GM12878 (cell line): ENCODE data around the gene IRF6. TPM values are rescaled to one million over a fixed set of nuclear protein-coding genes. Genes with fewer than 3 reads are reported as not detected.
A peak's percentile ranks its signal among the peaks of the same experiment; 100 is the strongest.

Experiments
- ATAC-seq: fragments of 200-7000 bp; cut with Tn5 transposase; 3 replicates; pipeline ENCODE4 v1.9.1; 2020; ENCODE audit warnings: mild to moderate bottlenecking, moderate library complexity
- BruUV-seq: library from RNA; stranded (reverse); fragments of 400-500 nt; replicated peaks from 2 replicates; lab custom pipeline; 2021; lab: Mats Ljungman, UMichigan
- CTCF ChIA-PET: fragments of 300-600 bp; sonication (Branson Sonifier 250); formaldehyde crosslinking; extraction: SDS; loops from one replicate; lab custom pipeline; 2021; ENCODE audit warnings: inconsistent platforms; lab: Yijun Ruan, JAX
- POLR2A ChIA-PET: fragments of 350-600 bp; formaldehyde crosslinking; extraction: SDS; loops from one replicate; lab custom pipeline; 2021; ENCODE audit warnings: inconsistent platforms; lab: Charles Lee
- RAD21 ChIA-PET: fragments of 300-600 bp; sonication (Branson Sonifier 250); formaldehyde crosslinking; loops from one replicate; lab custom pipeline; 2023; ENCODE audit warnings: antibody characterized with exemption; ENCODE audit not compliant: unreplicated experiment; lab: Charles Lee
- SMC1A ChIA-PET: fragments of 300-600 bp; sonication (Branson Sonifier 250); formaldehyde crosslinking; loops from one replicate; lab custom pipeline; 2023; ENCODE audit not compliant: unreplicated experiment, uncharacterized antibody; lab: Charles Lee
- DNase-seq: peaks from one replicate; pipeline ENCODE4 v3.0.0-alpha.2; 2011; ENCODE audit warnings: low read depth, low spot score
- FAIRE-seq: peaks from 3 replicates; lab custom pipeline; 2011; peaks lifted over from hg19 to GRCh38; lab: Jason Lieb, UNC
- H2AFZ ChIP-seq: 2 replicates; pipeline ENCODE4 v1.6.0; 2011; ENCODE audit warnings: low read depth, low read length, control low read depth; ENCODE audit not compliant: control insufficient read depth
- H3K27ac ChIP-seq: 2 replicates; pipeline ENCODE4 v1.5.1; 2011; ENCODE audit warnings: control low read depth; ENCODE audit not compliant: control insufficient read depth, insufficient read depth
- H3K27me3 ChIP-seq, 2 experiments: replicated peaks in 1 of 2; 2 replicates each; pipeline versions ENCODE4 v1.6.0 to v1.6.1; 2011; ENCODE audit warnings: low read length in 1 of 2; ENCODE audit not compliant: control insufficient read depth in 2 of 2, insufficient read depth in 2 of 2
- H3K36me3 ChIP-seq, 2 experiments: 2 replicates each; pipeline ENCODE4 v1.5.1; 2011; ENCODE audit warnings: low read length in 1 of 2; ENCODE audit not compliant: control insufficient read depth in 2 of 2, insufficient read depth in 2 of 2
- H3K4me1 ChIP-seq: 2 replicates; pipeline ENCODE4 v1.6.1; 2011; ENCODE audit warnings: mild to moderate bottlenecking, low read length, moderate library complexity, mixed read lengths; ENCODE audit not compliant: control insufficient read depth, insufficient read depth
- H3K4me2 ChIP-seq: 2 replicates; pipeline ENCODE4 v1.6.0; 2011; ENCODE audit warnings: control low read depth; ENCODE audit not compliant: control insufficient read depth, insufficient read depth
- H3K4me3 ChIP-seq: fragments of 200-600 bp; sonication (generic); 2 replicates; pipeline ENCODE4 v1.5.1; 2016
- H3K79me2 ChIP-seq: 2 replicates; pipeline ENCODE4 v1.6.0; 2011; ENCODE audit warnings: low read length; ENCODE audit not compliant: control insufficient read depth, insufficient read depth
- H3K9ac ChIP-seq: 2 replicates; pipeline ENCODE4 v1.8.0; 2011; ENCODE audit warnings: low read length, control low read depth, mixed read lengths; ENCODE audit not compliant: control insufficient read depth, insufficient read depth
- H3K9me3 ChIP-seq: replicated peaks from 3 replicates; pipeline ENCODE4 v1.5.1; 2011; ENCODE audit warnings: mild to moderate bottlenecking, low read length; ENCODE audit not compliant: control insufficient read depth, insufficient read depth
- H4K20me1 ChIP-seq: 2 replicates; pipeline ENCODE4 v1.6.0; 2011; ENCODE audit not compliant: control insufficient read depth, insufficient read depth
- BRCA1 ChIP-seq: IDR thresholded peaks from 2 replicates; pipeline ENCODE4 v1.6.1; 2011; ENCODE audit warnings: low read depth, low read length, improper control_type of control experiment
- CREM ChIP-seq: IDR thresholded peaks from 2 replicates; pipeline ENCODE4 v1.6.1; 2014; ENCODE audit warnings: antibody characterized with exemption, low read depth
- ESRRA ChIP-seq: IDR thresholded peaks from 2 replicates; pipeline ENCODE4 v1.6.1; 2012; ENCODE audit warnings: mild to moderate bottlenecking, low read length, improper control_type of control experiment
- IKZF1 ChIP-seq: fragments of 450-650 bp; conservative IDR thresholded peaks from 2 replicates; pipeline ENCODE4 v1.6.1; 2017; ENCODE audit warnings: antibody characterized with exemption, mild to moderate bottlenecking
- IRF4 ChIP-seq: IDR thresholded peaks from 2 replicates; pipeline ENCODE4 v1.6.1; 2011; ENCODE audit warnings: low read depth, low read length
- JUNB ChIP-seq: IDR thresholded peaks from 2 replicates; pipeline ENCODE4 v1.6.1; 2016; ENCODE audit warnings: antibody characterized with exemption, mild to moderate bottlenecking
- MYB ChIP-seq: fragments of 150-350 bp; IDR thresholded peaks from 2 replicates; pipeline ENCODE4 v1.6.1; 2014; ENCODE audit warnings: mild to moderate bottlenecking, low read depth, low read length, borderline replicate concordance
- NFYA ChIP-seq: IDR thresholded peaks from 2 replicates; pipeline ENCODE4 v1.6.1; 2011; ENCODE audit warnings: low read depth, mild to moderate bottlenecking, low read length, improper control_type of control experiment, borderline replicate concordance
- PAX8 ChIP-seq: fragments of 450-650 bp; IDR thresholded peaks from 2 replicates; pipeline ENCODE4 v1.6.1; 2017; ENCODE audit warnings: mild to moderate bottlenecking, moderate library complexity
- RCOR1 ChIP-seq: conservative IDR thresholded peaks from 2 replicates; pipeline ENCODE4 v1.6.1; 2012; ENCODE audit warnings: low read depth, low read length, improper control_type of control experiment
- SIN3A ChIP-seq: IDR thresholded peaks from 2 replicates; pipeline ENCODE4 v1.6.1; 2012; ENCODE audit warnings: low read depth, low read length, improper control_type of control experiment
- SPI1 ChIP-seq: IDR thresholded peaks from 2 replicates; pipeline ENCODE4 v1.6.1; 2011; ENCODE audit warnings: low read depth, mild to moderate bottlenecking, low read length, moderate library complexity, borderline replicate concordance; ENCODE audit not compliant: insufficient read depth
- YY1 ChIP-seq: IDR thresholded peaks from 2 replicates; pipeline ENCODE4 v1.6.1; 2011; ENCODE audit warnings: low read depth, mild to moderate bottlenecking, low read length
- ZBED1 ChIP-seq: IDR thresholded peaks from 2 replicates; pipeline ENCODE4 v1.6.1; 2016; ENCODE audit warnings: borderline replicate concordance
- WGBS: methylation state at CpG from one replicate; pipeline ENCODE4 v1.1.6; 2016; ENCODE audit warnings: low lambda C conversion rate; ENCODE audit not compliant: insufficient replicate concordance, insufficient coverage; ENCODE audit errors: missing lambda C conversion rate; 5-methylcytosine and 5-hydroxymethylcytosine counted together
- in situ Hi-C: fragments of 300-500 bp; cut with MboI; formaldehyde crosslinking; loops from 9 replicates; pipeline ENCODE4 v1.14.3; 2018; ENCODE audit warnings: mixed read lengths
- intact Hi-C: fragments of 100-400 bp; cut with micrococcal nuclease; formaldehyde crosslinking; loops from one replicate; pipeline ENCODE4 v1.14.2; 2022; ENCODE audit not compliant: unreplicated experiment
- polyA plus RNA-seq, 11 experiments: library from polyadenylated mRNA; depleted of rRNA in 4 of 11; unstranded in 6 of 11; stranded (reverse) in 5 of 11; fragments of >200 nt; fragmentation: Nextera tagmentation in 4 of 11; fragmentation: Illumina TruSeq in 1 of 11; extraction: Ambion mirVana in 4 of 11; extraction: Trizol in 1 of 11; gene quantifications; 1 replicate in 1 of 11; 2 replicates in 10 of 11; pipeline versions ENCODE4 v1.2.1 to v1.2.3, GENCODE V29; 2011 to 2016; ENCODE audit warnings: inconsistent platforms in 2 of 11, missing spikeins in 2 of 11, low read depth in 1 of 11
- total RNA-seq, 4 experiments: library from RNA; depleted of rRNA in 3 of 4; stranded (reverse); fragments of >200 nt in 3 of 4; fragmentation: Illumina TruSeq in 1 of 4; extraction: Trizol in 1 of 4; gene quantifications; 2 replicates each; pipeline versions ENCODE4 v1.2.1 to v1.2.3, GENCODE V29; 2013 to 2021
- TF ChIP-seq, protein P1 (sequence below): fragments of 450-650 bp; IDR thresholded peaks from 2 replicates; pipeline ENCODE4 v1.6.1; 2018; ENCODE audit warnings: mild to moderate bottlenecking, low read depth, moderate library complexity; ENCODE audit not compliant: partially characterized antibody
- TF ChIP-seq, protein P2 (sequence below): fragments of 450-650 bp; IDR thresholded peaks from 2 replicates; pipeline ENCODE4 v1.6.1; 2017; ENCODE audit warnings: borderline replicate concordance
- TF ChIP-seq, protein P3 (sequence below): fragments of 450-650 bp; IDR thresholded peaks from 2 replicates; pipeline ENCODE4 v1.6.1; 2017; ENCODE audit warnings: mild to moderate bottlenecking

The IRF6 gene
- total and polyA plus RNA-seq, 10 of the 15 experiments (the other 5 are each of a cell fraction or from before 2014, with no cell fraction given), result 0.04 to 0.50 (median 0.09) TPM; not detected in 1

DNA sequence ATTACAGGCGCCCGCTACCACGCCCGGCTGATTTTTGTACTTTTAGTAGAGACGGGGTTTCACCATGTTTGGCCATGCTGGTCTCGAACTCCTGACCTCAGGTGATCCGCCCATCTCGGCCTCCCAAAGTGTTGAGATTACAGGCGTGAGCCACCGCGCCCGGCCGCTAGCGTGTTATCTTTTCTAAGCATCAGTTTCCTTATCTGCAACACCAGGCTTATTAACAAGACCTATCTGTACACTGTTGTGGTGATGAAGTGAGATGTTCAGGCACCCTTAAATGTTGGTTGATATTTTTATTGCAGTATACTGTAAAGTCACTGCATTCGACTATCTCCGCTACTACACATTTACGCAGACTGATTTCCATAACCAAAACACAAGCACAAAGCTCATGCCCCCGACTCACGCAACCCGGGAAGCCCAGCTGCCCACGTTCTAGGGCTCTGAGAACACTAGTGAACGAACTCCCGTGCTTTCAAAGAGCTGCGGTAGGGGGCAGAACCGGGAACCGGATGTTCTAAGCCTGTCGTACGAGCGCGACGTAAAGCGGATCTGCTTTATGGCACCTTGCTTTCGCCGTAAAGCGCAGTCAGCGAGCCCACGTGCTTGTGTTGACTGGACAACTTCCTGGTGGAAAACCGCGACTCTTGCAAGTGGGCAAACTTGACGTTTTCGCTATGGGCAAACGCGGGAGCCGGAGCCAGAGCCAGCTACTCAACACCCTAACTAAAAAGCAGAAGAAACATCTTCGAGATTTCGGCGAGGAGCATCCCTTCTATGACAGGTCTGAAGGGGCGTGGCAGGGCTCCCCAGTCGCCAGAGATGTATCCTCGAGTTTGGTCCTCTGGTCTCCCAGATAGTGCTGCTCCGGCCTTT lies 21.7 kb upstream of the IRF6 start, which contains the start of gene UTP25:
TSS of gene UTP25 (plus strand) at position 589 of the 879 bp plus-strand sequence. CDS start at position 681, 92 bp downstream.
- RAD21 ChIA-PET, result interaction anchor here (0.7 to 1.4 kb wide), 8 partner anchors 12 to 576 kb away, joined by 3 to 6 read pairs (median 4); partner anchors contain the start of gene C1orf74
- Histone ChIP-seq H3K27ac (peak within 1 kb of the TSS; percentile 62), H3K27me3 (no peaks in the 10 kb centered on the region), H3K79me2 (peaks cover 13% of the 10 kb centered on the region), H3K4me2 (peak within 1 kb of the TSS; percentile 83), H3K36me3 (peaks cover 0 to under 1% of the 10 kb centered on the region in 2 experiments; a peak in 1 of 4 replicates), H3K4me1 (no peaks in the 10 kb centered on the region), H2AFZ (peak within 1 kb of the TSS; percentile 93), H3K9me3 (no peaks in the 10 kb centered on the region), H4K20me1 (no peaks in the 10 kb centered on the region), H3K4me3 (peak within 1 kb of the TSS; percentile 99), H3K9ac (peak within 1 kb of the TSS; percentile 75)
- FAIRE-seq (peak; percentile 98), DNase-seq (peak; percentile 97), ATAC-seq (peak; percentile 93)
- SMC1A ChIA-PET, result interaction anchor here (0.6 to 2.1 kb wide), 6 partner anchors 12 to 483 kb away, joined by 3 to 10 read pairs (median 4); partner anchors contain the start of gene TRAF3IP3
- in situ Hi-C loops (no loop called here), intact Hi-C loops (loop anchor here (2.0 to 10.0 kb wide), 4 partner anchors 43 to 253 kb away; partner anchors contain the start of gene C1orf74)
- 26% methylated on average over 51 of the region's 51 CpGs for WGBS
- CTCF ChIA-PET, result interaction anchor here (0.5 to 2.3 kb wide), 22 partner anchors 9 to 574 kb away, joined by 3 to 25 read pairs (median 4); partner anchors contain the start of gene C1orf74
- POLR2A ChIA-PET, result interaction anchor here (0.8 to 1.2 kb wide), 5 partner anchors 9 to 174 kb away, joined by 3 to 5 read pairs (median 4); no protein-coding TSS in a partner anchor
- BruUV-seq, result no TSS peak
- TF ChIP-seq, protein P1, sequence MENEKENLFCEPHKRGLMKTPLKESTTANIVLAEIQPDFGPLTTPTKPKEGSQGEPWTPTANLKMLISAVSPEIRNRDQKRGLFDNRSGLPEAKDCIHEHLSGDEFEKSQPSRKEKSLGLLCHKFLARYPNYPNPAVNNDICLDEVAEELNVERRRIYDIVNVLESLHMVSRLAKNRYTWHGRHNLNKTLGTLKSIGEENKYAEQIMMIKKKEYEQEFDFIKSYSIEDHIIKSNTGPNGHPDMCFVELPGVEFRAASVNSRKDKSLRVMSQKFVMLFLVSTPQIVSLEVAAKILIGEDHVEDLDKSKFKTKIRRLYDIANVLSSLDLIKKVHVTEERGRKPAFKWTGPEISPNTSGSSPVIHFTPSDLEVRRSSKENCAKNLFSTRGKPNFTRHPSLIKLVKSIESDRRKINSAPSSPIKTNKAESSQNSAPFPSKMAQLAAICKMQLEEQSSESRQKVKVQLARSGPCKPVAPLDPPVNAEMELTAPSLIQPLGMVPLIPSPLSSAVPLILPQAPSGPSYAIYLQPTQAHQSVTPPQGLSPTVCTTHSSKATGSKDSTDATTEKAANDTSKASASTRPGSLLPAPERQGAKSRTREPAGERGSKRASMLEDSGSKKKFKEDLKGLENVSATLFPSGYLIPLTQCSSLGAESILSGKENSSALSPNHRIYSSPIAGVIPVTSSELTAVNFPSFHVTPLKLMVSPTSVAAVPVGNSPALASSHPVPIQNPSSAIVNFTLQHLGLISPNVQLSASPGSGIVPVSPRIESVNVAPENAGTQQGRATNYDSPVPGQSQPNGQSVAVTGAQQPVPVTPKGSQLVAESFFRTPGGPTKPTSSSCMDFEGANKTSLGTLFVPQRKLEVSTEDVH, result peak; percentile 93
- TF ChIP-seq SPI1 (peak; percentile 34; the same call in 1 of the 2 replicates), BRCA1 (no peak), JUNB (no peak), CREM (peak; percentile 75; the same call in 1 of the 2 replicates), IKZF1 (peak; percentile 70), MYB (no peak), ZBED1 (no peak; the same call in 1 of the 2 replicates), ESRRA (no peak), RCOR1 (no peak), YY1 (0 out of 2 replicates have a peak, but pooled peaks have one; percentile 4), IRF4 (no peak), SIN3A (peak; percentile 97), NFYA (no peak), PAX8 (no peak)
- TF ChIP-seq, protein P2, sequence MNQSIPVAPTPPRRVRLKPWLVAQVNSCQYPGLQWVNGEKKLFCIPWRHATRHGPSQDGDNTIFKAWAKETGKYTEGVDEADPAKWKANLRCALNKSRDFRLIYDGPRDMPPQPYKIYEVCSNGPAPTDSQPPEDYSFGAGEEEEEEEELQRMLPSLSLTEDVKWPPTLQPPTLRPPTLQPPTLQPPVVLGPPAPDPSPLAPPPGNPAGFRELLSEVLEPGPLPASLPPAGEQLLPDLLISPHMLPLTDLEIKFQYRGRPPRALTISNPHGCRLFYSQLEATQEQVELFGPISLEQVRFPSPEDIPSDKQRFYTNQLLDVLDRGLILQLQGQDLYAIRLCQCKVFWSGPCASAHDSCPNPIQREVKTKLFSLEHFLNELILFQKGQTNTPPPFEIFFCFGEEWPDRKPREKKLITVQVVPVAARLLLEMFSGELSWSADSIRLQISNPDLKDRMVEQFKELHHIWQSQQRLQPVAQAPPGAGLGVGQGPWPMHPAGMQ, result no peak
- TF ChIP-seq, protein P3, sequence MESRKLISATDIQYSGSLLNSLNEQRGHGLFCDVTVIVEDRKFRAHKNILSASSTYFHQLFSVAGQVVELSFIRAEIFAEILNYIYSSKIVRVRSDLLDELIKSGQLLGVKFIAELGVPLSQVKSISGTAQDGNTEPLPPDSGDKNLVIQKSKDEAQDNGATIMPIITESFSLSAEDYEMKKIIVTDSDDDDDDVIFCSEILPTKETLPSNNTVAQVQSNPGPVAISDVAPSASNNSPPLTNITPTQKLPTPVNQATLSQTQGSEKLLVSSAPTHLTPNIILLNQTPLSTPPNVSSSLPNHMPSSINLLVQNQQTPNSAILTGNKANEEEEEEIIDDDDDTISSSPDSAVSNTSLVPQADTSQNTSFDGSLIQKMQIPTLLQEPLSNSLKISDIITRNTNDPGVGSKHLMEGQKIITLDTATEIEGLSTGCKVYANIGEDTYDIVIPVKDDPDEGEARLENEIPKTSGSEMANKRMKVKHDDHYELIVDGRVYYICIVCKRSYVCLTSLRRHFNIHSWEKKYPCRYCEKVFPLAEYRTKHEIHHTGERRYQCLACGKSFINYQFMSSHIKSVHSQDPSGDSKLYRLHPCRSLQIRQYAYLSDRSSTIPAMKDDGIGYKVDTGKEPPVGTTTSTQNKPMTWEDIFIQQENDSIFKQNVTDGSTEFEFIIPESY, result no peak
